MCF 10A (cell line): ENCODE data around the gene FPGS. TPM values are rescaled to one million over a fixed set of nuclear protein-coding genes. Genes with fewer than 3 reads are reported as not detected.

ENCODE experiments used
- BruUV-seq: library from RNA; stranded (reverse); fragments of 400-500 nt; replicated peaks from 2 replicates; lab custom pipeline; 2021; lab: Mats Ljungman, UMichigan
- CTCF ChIA-PET: fragments of 300-600 bp; sonication (Branson Sonifier 250); formaldehyde crosslinking; extraction: SDS; loops from one replicate; lab custom pipeline; 2021; ENCODE audit warnings: antibody characterized with exemption, inconsistent platforms; lab: Yijun Ruan, JAX
- POLR2A ChIA-PET: fragments of 300-600, 350-650 bp; sonication (Branson Sonifier 250); formaldehyde crosslinking; extraction: SDS; loops from one replicate; lab custom pipeline; 2020; ENCODE audit warnings: antibody characterized with exemption, inconsistent platforms; lab: Yijun Ruan, JAX
- DNase-seq: peaks from one replicate; pipeline ENCODE4 v3.0.0-alpha.2; 2018; ENCODE audit not compliant: unreplicated experiment
- H3K27ac Mint-ChIP-seq: one replicate; pipeline ENCODE4 v1.8.0; 2022; ENCODE audit warnings: mild to moderate bottlenecking, low read depth, mixed read lengths; ENCODE audit not compliant: unreplicated experiment
- H3K27me3 Mint-ChIP-seq: one replicate; pipeline ENCODE4 v1.8.0; 2022; ENCODE audit warnings: mixed read lengths; ENCODE audit not compliant: insufficient read depth, unreplicated experiment
- H3K36me3 Mint-ChIP-seq: one replicate; pipeline ENCODE4 v1.8.0; 2022; ENCODE audit warnings: mild to moderate bottlenecking, moderate library complexity, mixed read lengths; ENCODE audit not compliant: insufficient read depth, unreplicated experiment
- H3K4me1 Mint-ChIP-seq: one replicate; pipeline ENCODE4 v1.8.0; 2022; ENCODE audit warnings: mixed read lengths; ENCODE audit not compliant: insufficient read depth, unreplicated experiment
- H3K4me3 Mint-ChIP-seq: one replicate; pipeline ENCODE4 v1.8.0; 2022; ENCODE audit warnings: mild to moderate bottlenecking, moderate library complexity, mixed read lengths; ENCODE audit not compliant: unreplicated experiment
- H3K9me3 Mint-ChIP-seq: one replicate; pipeline ENCODE4 v1.8.0; 2022; ENCODE audit warnings: mixed read lengths; ENCODE audit not compliant: unreplicated experiment
- intact Hi-C: fragments of 100-400 bp; cut with micrococcal nuclease; formaldehyde crosslinking; loops from 2 replicates; pipeline ENCODE4 v1.14.1; 2022
- total RNA-seq: library from RNA; stranded (reverse); gene quantifications from 2 replicates; pipeline ENCODE4 v1.2.3, GENCODE V29; 2022
- TF ChIP-seq, protein P1 (sequence below): fragments of 200-600 bp; IDR thresholded peaks from one replicate; pipeline ENCODE4 v1.8.0; 2022; ENCODE audit warnings: antibody characterized with exemption, mild to moderate bottlenecking; ENCODE audit not compliant: unreplicated experiment

FPGS gene
- total RNA-seq, 1 experiment from 2014 or later = 130 TPM

DNA sequence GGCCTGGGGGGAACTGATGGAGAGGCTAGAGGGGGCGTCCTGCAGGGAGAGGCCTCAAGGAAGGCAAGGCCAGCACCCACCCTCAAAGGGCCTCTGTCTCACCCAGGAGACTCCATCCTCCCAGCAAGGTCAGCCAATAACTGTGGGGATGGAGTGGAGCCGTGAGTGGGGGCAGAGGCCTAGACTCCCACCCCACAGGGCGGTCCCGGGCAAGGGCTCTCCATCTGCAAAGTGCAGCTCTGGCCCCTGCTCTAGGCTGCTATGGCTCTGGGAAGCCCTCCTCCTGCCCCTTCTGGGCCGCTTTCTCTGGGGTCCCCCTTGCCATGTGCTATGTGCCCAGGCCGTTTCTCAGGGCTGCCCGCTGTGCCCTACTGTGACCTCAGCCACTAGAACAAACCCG is 14.0 kb downstream of the FPGS start:
- Mint-ChIP-seq H3K36me3 (peaks cover 70% of the 10 kb centered on the region), H3K27ac (no peak overlapping the region), H3K4me1 (no peaks in the 10 kb centered on the region), H3K9me3 (no peaks in the 10 kb centered on the region), H3K27me3 (no peaks in the 10 kb centered on the region), H3K4me3 (no peak overlapping the region)
- intact Hi-C loops = no loop called here
- DNase-seq = no peak
- TF ChIP-seq, protein P1, sequence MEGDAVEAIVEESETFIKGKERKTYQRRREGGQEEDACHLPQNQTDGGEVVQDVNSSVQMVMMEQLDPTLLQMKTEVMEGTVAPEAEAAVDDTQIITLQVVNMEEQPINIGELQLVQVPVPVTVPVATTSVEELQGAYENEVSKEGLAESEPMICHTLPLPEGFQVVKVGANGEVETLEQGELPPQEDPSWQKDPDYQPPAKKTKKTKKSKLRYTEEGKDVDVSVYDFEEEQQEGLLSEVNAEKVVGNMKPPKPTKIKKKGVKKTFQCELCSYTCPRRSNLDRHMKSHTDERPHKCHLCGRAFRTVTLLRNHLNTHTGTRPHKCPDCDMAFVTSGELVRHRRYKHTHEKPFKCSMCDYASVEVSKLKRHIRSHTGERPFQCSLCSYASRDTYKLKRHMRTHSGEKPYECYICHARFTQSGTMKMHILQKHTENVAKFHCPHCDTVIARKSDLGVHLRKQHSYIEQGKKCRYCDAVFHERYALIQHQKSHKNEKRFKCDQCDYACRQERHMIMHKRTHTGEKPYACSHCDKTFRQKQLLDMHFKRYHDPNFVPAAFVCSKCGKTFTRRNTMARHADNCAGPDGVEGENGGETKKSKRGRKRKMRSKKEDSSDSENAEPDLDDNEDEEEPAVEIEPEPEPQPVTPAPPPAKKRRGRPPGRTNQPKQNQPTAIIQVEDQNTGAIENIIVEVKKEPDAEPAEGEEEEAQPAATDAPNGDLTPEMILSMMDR = no peak
- CTCF ChIA-PET = interaction anchor here (0.6 to 1.1 kb wide), 2 partner anchors 9 to 53 kb away, joined by 3 to 4 read pairs; no protein-coding TSS in a partner anchor
- POLR2A ChIA-PET = interaction anchor here (0.5 to 1.3 kb wide), 3 partner anchors 47 to 219 kb away, joined by 3 read pairs; no protein-coding TSS in a partner anchor
- BruUV-seq = no TSS peak

DNA sequence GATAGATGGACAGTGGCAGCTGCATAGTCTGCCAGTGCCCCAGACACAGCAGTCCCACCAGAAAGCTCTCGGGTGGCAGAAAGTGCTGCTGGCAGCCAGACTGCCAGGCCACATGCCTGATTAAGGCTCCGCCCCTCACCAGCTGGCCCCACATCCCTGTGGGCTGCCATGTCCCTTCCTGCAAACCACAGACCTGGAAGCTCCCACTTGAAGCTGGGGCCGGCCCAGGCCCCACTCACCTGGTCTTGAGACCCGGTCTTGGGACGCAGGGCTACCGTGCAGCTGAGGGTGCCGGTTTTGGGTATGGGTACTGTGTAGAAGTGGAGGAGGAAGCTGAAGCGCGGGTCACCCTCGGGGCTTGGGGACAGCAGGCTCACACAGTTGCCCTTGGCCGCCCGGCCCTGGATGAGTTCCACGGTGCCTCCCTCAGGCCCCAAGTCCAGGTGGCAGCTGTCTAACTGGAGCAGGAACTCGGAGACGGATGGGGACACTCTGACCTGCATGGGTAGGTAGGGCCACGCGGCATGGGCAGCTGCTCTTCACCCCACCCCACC is 15.3 kb downstream of the FPGS start:
- no TSS peak for BruUV-seq
- H3K4me1 Mint-ChIP-seq = no peaks in the 10 kb centered on the region
- ChIA-PET POLR2A (interaction anchor here (0.5 to 1.8 kb wide), 5 partner anchors 14 to 64 kb away, joined by 3 to 7 read pairs (median 3); no protein-coding TSS in a partner anchor), CTCF (interaction anchor here (0.5 to 1.1 kb wide), 4 partner anchors 8 to 319 kb away, joined by 3 to 4 read pairs (median 3); no protein-coding TSS in a partner anchor)
- no peak overlapping the region for H3K4me3 Mint-ChIP-seq
- peak overlapping the region; percentile 65 for H3K27ac Mint-ChIP-seq
- H3K36me3 Mint-ChIP-seq = peaks cover 58% of the 10 kb centered on the region
- TF ChIP-seq, protein P1 = no peak
- H3K9me3 Mint-ChIP-seq = no peaks in the 10 kb centered on the region
- intact Hi-C loops = no loop called here
- no peak for DNase-seq
- H3K27me3 Mint-ChIP-seq = no peaks in the 10 kb centered on the region

DNA sequence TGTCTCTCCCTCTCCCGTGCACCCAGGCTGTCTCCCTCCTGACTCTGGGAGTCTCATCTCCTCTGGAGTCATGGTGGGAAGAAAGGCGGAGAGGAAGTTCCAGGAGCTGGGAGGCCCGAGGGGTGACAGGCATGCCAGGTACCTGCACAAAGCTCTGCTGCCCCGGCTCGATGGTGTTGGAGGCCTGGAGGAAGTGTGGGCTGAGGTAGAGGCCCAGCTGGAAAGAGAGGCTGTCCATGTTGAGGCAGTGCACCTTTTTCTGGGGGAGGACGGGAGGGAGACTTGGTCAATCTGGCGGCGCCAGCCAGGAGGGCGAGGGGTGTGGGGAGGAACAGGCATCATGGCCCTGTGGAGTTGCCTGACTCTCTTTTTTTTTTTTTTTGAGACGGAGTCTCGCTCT is 15.9 kb downstream of the FPGS start:
- no TSS peak for BruUV-seq
- POLR2A ChIA-PET = interaction anchor here (0.6 to 1.8 kb wide), 4 partner anchors 15 to 64 kb away, joined by 3 to 7 read pairs (median 4); no protein-coding TSS in a partner anchor
- H3K27ac Mint-ChIP-seq = no peak overlapping the region

DNA sequence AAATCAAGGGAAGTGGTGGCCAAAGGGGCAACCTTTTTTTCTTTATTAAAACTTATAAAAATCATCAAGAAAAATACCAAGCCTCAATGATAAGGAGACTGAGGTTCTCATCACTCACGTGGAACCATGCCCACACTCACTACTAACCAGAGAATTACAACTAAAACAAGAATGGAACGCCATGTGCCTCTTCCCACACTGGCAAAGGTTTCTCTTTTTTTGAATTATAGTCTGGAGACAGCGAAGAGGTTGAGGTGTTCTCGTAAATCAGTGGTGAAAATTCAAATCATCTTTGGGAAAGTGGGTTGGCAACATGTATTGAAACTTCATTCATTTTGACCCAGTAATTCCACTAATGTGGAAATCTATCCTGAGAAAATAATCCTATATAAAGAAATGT is 19.4 kb downstream of the FPGS start:
- TF ChIP-seq, protein P1 = no peak
- Mint-ChIP-seq H3K36me3 (peaks cover 43% of the 10 kb centered on the region), H3K4me3 (no peak overlapping the region), H3K4me1 (no peaks in the 10 kb centered on the region), H3K27ac (no peak overlapping the region), H3K9me3 (no peaks in the 10 kb centered on the region), H3K27me3 (no peaks in the 10 kb centered on the region)
- BruUV-seq = no TSS peak
- POLR2A ChIA-PET = interaction anchor here (1.4 kb wide), 1 partner anchor 18 kb away, joined by 4 read pairs; no protein-coding TSS in a partner anchor
- DNase-seq = no peak
- CTCF ChIA-PET = no interaction called here
- intact Hi-C loops = no loop called here

More for the DNA sequence above, 15.9 kb downstream of the FPGS start:
- no peak for DNase-seq
- CTCF ChIA-PET = interaction anchor here (0.6 to 0.7 kb wide), 2 partner anchors 34 to 82 kb away, joined by 3 read pairs; no protein-coding TSS in a partner anchor
- H3K9me3 Mint-ChIP-seq = no peaks in the 10 kb centered on the region
- H3K36me3 Mint-ChIP-seq = peaks cover 52% of the 10 kb centered on the region
- intact Hi-C loops = no loop called here
- TF ChIP-seq, protein P1 = no peak
- no peak overlapping the region for H3K4me3 Mint-ChIP-seq
- H3K4me1 Mint-ChIP-seq = no peaks in the 10 kb centered on the region
- no peaks in the 10 kb centered on the region for H3K27me3 Mint-ChIP-seq
